Thyroid gland (tissue), 4 donors: Measurements from ENCODE around the gene COL11A2. TPM values are rescaled to one million over a fixed set of nuclear protein-coding genes. Genes with fewer than 3 reads are reported as not detected.

Experiments used
- DNase-seq, 2 donors: peaks; one replicate each; pipeline ENCODE4 v3.0.0-alpha.2; 2019
- H3K27ac ChIP-seq, 3 donors: fragments of 200-600 bp; sonication (generic); 1 replicate in 2 of 3; 2 replicates in 1 of 3; pipeline ENCODE4 v1.5.1; 2016 to 2019; ENCODE audit warnings: mild to moderate bottlenecking in 1 of 3, moderate library complexity in 1 of 3
- H3K27me3 ChIP-seq: fragments of 200-600 bp; sonication (generic); one replicate; pipeline ENCODE4 v1.5.1; 2019
- H3K36me3 ChIP-seq, 2 donors: fragments of 200-600 bp; sonication (generic); one replicate each; pipeline ENCODE4 v1.5.1; 2016 to 2019
- H3K4me1 ChIP-seq, 2 donors: fragments of 200-600 bp; sonication (generic); one replicate each; pipeline ENCODE4 v1.5.1; 2017 to 2019
- H3K4me3 ChIP-seq, 3 donors: fragments of 200-600 bp; sonication (generic); replicated peaks in 1 of 3; 1 replicate in 2 of 3; 2 replicates in 1 of 3; pipeline ENCODE4 v1.5.1; 2016; ENCODE audit warnings: mild to moderate bottlenecking in 1 of 3
- H3K9me3 ChIP-seq: fragments of 200-600 bp; sonication (generic); one replicate; pipeline ENCODE4 v1.5.1; 2017
- CTCF ChIP-seq, 6 experiments: fragments of 200-600 bp in 3 of 6; fragments of 450-650 bp in 3 of 6; sonication (generic) in 3 of 6; IDR thresholded peaks; one replicate each; pipeline ENCODE4 v1.5.1; 2016 to 2019; ENCODE audit warnings: antibody characterized with exemption in 6 of 6, mild to moderate bottlenecking in 2 of 6, inconsistent platforms in 1 of 6, moderate library complexity in 1 of 6
- POLR2A ChIP-seq, 2 donors: fragments of 450-650 bp; IDR thresholded peaks; one replicate each; pipeline ENCODE4 v1.6.1; 2017; ENCODE audit warnings: antibody characterized with exemption in 2 of 2, mild to moderate bottlenecking in 2 of 2, moderate library complexity in 1 of 2
- WGBS, 2 donors: methylation state at CpG; one replicate each; pipeline ENCODE4 v1.1.5; 2017; 5-methylcytosine and 5-hydroxymethylcytosine counted together
- intact Hi-C: fragments of 100-400 bp; cut with DNase I; formaldehyde crosslinking; loops from one replicate; pipeline ENCODE4 v1.15.1; 2023
- total RNA-seq, 4 donors: library from RNA; depleted of rRNA; stranded (reverse); fragments of >200 nt; gene quantifications; one replicate each; pipeline ENCODE4 v1.2.3, GENCODE V29; 2016

COL11A2 gene
- total RNA-seq, 4 donors from 2014 or later, result 0.68 to 2.8 (median 2.0) TPM

- Histone ChIP-seq H3K9me3 (no peaks in the 10 kb centered on the region), H3K4me3 (no peak overlapping the region), H3K4me1 (peaks cover 14 to 29% of the 10 kb centered on the region in 2 donors), H3K36me3 (peaks cover 14 to 15% of the 10 kb centered on the region in 2 donors), H3K27ac (no peak overlapping the region), H3K27me3 (no peaks in the 10 kb centered on the region)
- TF ChIP-seq CTCF (IDR thresholded peaks at IDR 0.05) (no peak), POLR2A (IDR thresholded peaks at IDR 0.05) (no peak)
- DNase-seq, result no peak
- intact Hi-C loops, result no loop called here
- WGBS, 2 donors, result 89 to 91% methylated on average over 11 of the region's 11 CpGs
Observed at GRCh38 chr6:33190504-33191107, 1.7 kb downstream of the COL11A2 start.

- no peaks in the 10 kb centered on the region for H3K27me3 ChIP-seq
- peaks cover 14 to 29% of the 10 kb centered on the region in 2 donors for H3K4me1 ChIP-seq
- intact Hi-C loops, result no loop called here
- H3K9me3 ChIP-seq, result no peaks in the 10 kb centered on the region
- no peak overlapping the region for H3K27ac ChIP-seq
- WGBS, 2 donors, result 69 to 76% methylated on average over 7 of the region's 7 CpGs
- no peak for DNase-seq
- peaks cover 6 to 7% of the 10 kb centered on the region in 2 donors for H3K36me3 ChIP-seq
- no peak for TF ChIP-seq POLR2A (IDR thresholded peaks at IDR 0.05)
- no peak for TF ChIP-seq CTCF (IDR thresholded peaks at IDR 0.05)
- no peak overlapping the region for H3K4me3 ChIP-seq
Observed at GRCh38 chr6:33189625-33190448, 2.4 kb downstream of the COL11A2 start.

- TF ChIP-seq POLR2A (IDR thresholded peaks at IDR 0.05), result no peak
- no peak for TF ChIP-seq CTCF (IDR thresholded peaks at IDR 0.05)
- no peaks in the 10 kb centered on the region for H3K9me3 ChIP-seq
- peaks cover 0 to under 1% of the 10 kb centered on the region in 2 donors for H3K36me3 ChIP-seq
- WGBS, 2 donors, result 88 to 99% methylated on average over 5 to 8 of the region's 8 CpGs
- H3K4me1 ChIP-seq, result peaks cover 14 to 29% of the 10 kb centered on the region in 2 donors
- intact Hi-C loops, result no loop called here
- H3K4me3 ChIP-seq, result no peak overlapping the region
- H3K27me3 ChIP-seq, result no peaks in the 10 kb centered on the region
- no peak for DNase-seq
- no peak overlapping the region for H3K27ac ChIP-seq
Observed at GRCh38 chr6:33189164-33189563, 3.1 kb downstream of the COL11A2 start.

- no peak overlapping the region for H3K27ac ChIP-seq
Observed at GRCh38 chr6:33187809-33188208, 4.5 kb downstream of the COL11A2 start.

More at GRCh38 chr6:33187809-33188208, 4.5 kb downstream of the COL11A2 start:
- H3K27me3 ChIP-seq, result no peaks in the 10 kb centered on the region
- H3K4me1 ChIP-seq, result peaks cover 12 to 20% of the 10 kb centered on the region in 2 donors
- WGBS, 2 donors, result 90 to 94% methylated on average over 1 of the region's 1 CpG
- no peak for DNase-seq
- H3K4me3 ChIP-seq, result no peak overlapping the region
- H3K36me3 ChIP-seq, result no peaks in the 10 kb centered on the region
- no peaks in the 10 kb centered on the region for H3K9me3 ChIP-seq
- intact Hi-C loops, result no loop called here
- no peak for TF ChIP-seq POLR2A (IDR thresholded peaks at IDR 0.05)
- no peak for TF ChIP-seq CTCF (IDR thresholded peaks at IDR 0.05)
